GM10847 (cell line): ENCODE data around the gene CDC42EP3.

Experiments
- POLR2A ChIP-seq: IDR thresholded peaks from 2 replicates; pipeline ENCODE4 v1.6.1; 2011; ENCODE audit not compliant: insufficient read length; ENCODE audit errors: extremely low read depth

CDC42EP3 gene

GRCh38 chr2:37609782-37610181 lies 61.7 kb downstream of the CDC42EP3 start:
- TF ChIP-seq POLR2A = no peak

- TF ChIP-seq POLR2A = no peak
These were observed 66.7 kb downstream of the CDC42EP3 start for GRCh38 chr2:37604716-37605115.

GRCh38 chr2:37602702-37603101 lies 68.7 kb downstream of the CDC42EP3 start:
- TF ChIP-seq POLR2A = no peak

- TF ChIP-seq POLR2A = no peak
These were observed 69.4 kb downstream of the CDC42EP3 start for GRCh38 chr2:37602040-37602439.

- no peak for TF ChIP-seq POLR2A
These were observed 69.9 kb downstream of the CDC42EP3 start for GRCh38 chr2:37601569-37601968.

- TF ChIP-seq POLR2A = no peak
These were observed 70.7 kb downstream of the CDC42EP3 start for GRCh38 chr2:37600735-37601134.

- no peak for TF ChIP-seq POLR2A
These were observed 71.5 kb downstream of the CDC42EP3 start for GRCh38 chr2:37599688-37600525.

- no peak for TF ChIP-seq POLR2A
These were observed 77.7 kb downstream of the CDC42EP3 start for GRCh38 chr2:37593694-37594093.

GRCh38 chr2:37593024-37593423 lies 78.4 kb downstream of the CDC42EP3 start:
- TF ChIP-seq POLR2A = no peak
